ENCODE data around the gene RALGAPA1.
"Not testable (repeated sequence)": the region's sequence is repeated elsewhere in the genome, so short reads cannot be mapped to it uniquely, and the experiment has no call there.

Gene RALGAPA1

GRCh38 chr14:35621996-35622395 lies 187.1 kb downstream of the RALGAPA1 start:
- not testable (repeated sequence) for H3K27ac ChIP-seq (ENCODE audit: low read length); H3K9me3 ChIP-seq (ENCODE audit: control insufficient read depth in 2 of 2, low read length in 2 of 2); H3K27me3 ChIP-seq (ENCODE audit: control insufficient read depth in 1 of 2, insufficient read depth in 2 of 2, low read length in 2 of 2); H3K4me3 ChIP-seq (ENCODE audit: low read length in 2 of 2); H3K36me3 ChIP-seq (ENCODE audit: control insufficient read depth in 2 of 2, insufficient read depth in 2 of 2, low read length in 2 of 2); H3K4me1 ChIP-seq (ENCODE audit: control insufficient read depth, insufficient read depth, low read length); H3K9ac ChIP-seq (ENCODE audit: low read length in 2 of 2)

DNA sequence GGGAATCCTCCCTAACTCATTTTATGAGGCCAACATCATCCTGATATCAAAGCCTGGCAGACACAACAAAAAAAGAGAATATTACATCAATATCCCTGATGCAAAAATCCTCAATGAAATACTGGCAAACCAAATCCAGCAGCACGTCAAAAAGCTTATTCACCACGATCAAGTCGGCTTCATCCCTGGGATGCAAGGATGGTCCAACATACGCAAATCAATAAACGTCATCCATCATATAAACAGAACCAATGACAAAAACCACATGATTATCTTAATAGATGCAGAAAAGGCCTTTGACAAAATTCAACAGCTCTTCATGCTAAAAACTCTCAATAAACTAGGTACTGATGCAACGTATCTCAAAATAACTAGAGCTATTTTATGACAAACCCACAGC lies 189.1 kb downstream of the RALGAPA1 start:
- not testable (repeated sequence) for H3K9me3 ChIP-seq (ENCODE audit: control insufficient read depth in 2 of 2, low read length in 2 of 2); H3K27me3 ChIP-seq (ENCODE audit: control insufficient read depth in 1 of 2, insufficient read depth in 2 of 2, low read length in 2 of 2); H3K4me1 ChIP-seq (ENCODE audit: control insufficient read depth, insufficient read depth, low read length); H3K4me3 ChIP-seq (ENCODE audit: low read length in 2 of 2); H3K27ac ChIP-seq (ENCODE audit: low read length); H3K36me3 ChIP-seq (ENCODE audit: control insufficient read depth in 2 of 2, insufficient read depth in 2 of 2, low read length in 2 of 2); H3K9ac ChIP-seq (ENCODE audit: low read length in 2 of 2)

GRCh38 chr14:35619461-35619860 lies 189.6 kb downstream of the RALGAPA1 start:
- not testable (repeated sequence) for H3K9me3 ChIP-seq (ENCODE audit: control insufficient read depth in 2 of 2, low read length in 2 of 2); H3K9ac ChIP-seq (ENCODE audit: low read length in 2 of 2); H3K27ac ChIP-seq (ENCODE audit: low read length); H3K4me1 ChIP-seq (ENCODE audit: control insufficient read depth, insufficient read depth, low read length); H3K4me3 ChIP-seq (ENCODE audit: low read length in 2 of 2); H3K27me3 ChIP-seq (ENCODE audit: control insufficient read depth in 1 of 2, insufficient read depth in 2 of 2, low read length in 2 of 2); H3K36me3 ChIP-seq (ENCODE audit: control insufficient read depth in 2 of 2, insufficient read depth in 2 of 2, low read length in 2 of 2)

DNA sequence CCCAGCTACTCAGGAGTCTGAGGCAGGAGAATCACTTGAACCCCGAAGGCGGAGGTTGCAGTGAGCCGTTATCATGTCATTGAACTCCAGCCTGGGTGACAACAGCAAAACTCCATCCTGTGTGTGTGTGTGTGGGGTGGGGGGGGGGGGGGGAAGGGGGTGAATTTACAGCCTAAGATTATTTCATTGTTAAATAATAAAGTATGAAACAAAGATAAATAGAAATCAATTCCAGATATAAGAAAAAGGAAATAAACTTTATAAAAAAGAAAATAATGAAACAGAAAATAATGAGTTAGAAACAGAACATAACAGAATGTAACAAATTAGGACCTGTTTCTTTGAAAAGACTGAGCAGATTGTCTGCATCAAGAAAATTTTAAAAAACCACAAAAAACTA lies 191.6 kb downstream of the RALGAPA1 start:
- Histone ChIP-seq H3K27ac (ENCODE audit: low read length) (no peak overlapping the region), H3K4me3 (ENCODE audit: low read length in 2 of 2) (no peak overlapping the region), H3K9me3 (ENCODE audit: control insufficient read depth in 2 of 2, low read length in 2 of 2) (no peaks in the 10 kb centered on the region), H3K4me1 (ENCODE audit: control insufficient read depth, insufficient read depth, low read length) (no peaks in the 10 kb centered on the region), H3K9ac (ENCODE audit: low read length in 2 of 2) (no peak overlapping the region), H3K36me3 (ENCODE audit: control insufficient read depth in 2 of 2, insufficient read depth in 2 of 2, low read length in 2 of 2) (no peaks in the 10 kb centered on the region), H3K27me3 (ENCODE audit: control insufficient read depth in 1 of 2, insufficient read depth in 2 of 2, low read length in 2 of 2) (no peaks in the 10 kb centered on the region)

DNA sequence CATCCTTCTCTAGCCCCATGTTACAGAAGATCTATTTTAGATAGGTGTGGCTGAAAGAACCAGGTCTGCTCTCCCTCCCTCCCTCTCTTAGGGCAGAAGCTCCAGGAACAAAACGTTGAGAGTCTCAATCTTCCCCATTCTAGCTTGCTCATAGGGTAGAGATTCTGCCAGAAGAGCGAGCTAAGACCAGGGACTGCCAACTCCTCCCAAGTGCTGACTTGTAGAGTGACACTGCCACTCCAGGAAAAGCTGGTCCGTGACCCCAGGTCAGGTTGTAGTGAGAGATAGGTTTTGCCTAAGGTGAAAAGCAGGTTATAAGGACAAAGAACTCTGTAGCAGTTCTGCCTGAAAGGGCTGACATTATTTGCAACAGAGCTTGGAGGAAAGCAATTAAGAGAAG lies 201.7 kb downstream of the RALGAPA1 start:
- no peaks in the 10 kb centered on the region for H3K4me1 ChIP-seq (ENCODE audit: control insufficient read depth, insufficient read depth, low read length)
- peaks cover 8 to 19% of the 10 kb centered on the region in 2 donors for H3K36me3 ChIP-seq (ENCODE audit: control insufficient read depth in 2 of 2, insufficient read depth in 2 of 2, low read length in 2 of 2)
- H3K4me3 ChIP-seq (ENCODE audit: low read length in 2 of 2), result no peak overlapping the region
- H3K9ac ChIP-seq (ENCODE audit: low read length in 2 of 2), result no peak overlapping the region
- no peak overlapping the region for H3K27ac ChIP-seq (ENCODE audit: low read length)
- H3K27me3 ChIP-seq (ENCODE audit: control insufficient read depth in 1 of 2, insufficient read depth in 2 of 2, low read length in 2 of 2), result no peaks in the 10 kb centered on the region
- no peaks in the 10 kb centered on the region for H3K9me3 ChIP-seq (ENCODE audit: control insufficient read depth in 2 of 2, low read length in 2 of 2)

GRCh38 chr14:35600253-35600652 lies 208.8 kb downstream of the RALGAPA1 start:
- Histone ChIP-seq H3K9ac (ENCODE audit: low read length in 2 of 2) (no peak overlapping the region), H3K36me3 (ENCODE audit: control insufficient read depth in 2 of 2, insufficient read depth in 2 of 2, low read length in 2 of 2) (peaks cover 12 to 41% of the 10 kb centered on the region in 2 donors), H3K27ac (ENCODE audit: low read length) (no peak overlapping the region), H3K27me3 (ENCODE audit: control insufficient read depth in 1 of 2, insufficient read depth in 2 of 2, low read length in 2 of 2) (no peaks in the 10 kb centered on the region), H3K4me1 (ENCODE audit: control insufficient read depth, insufficient read depth, low read length) (no peaks in the 10 kb centered on the region), H3K4me3 (ENCODE audit: low read length in 2 of 2) (no peak overlapping the region), H3K9me3 (ENCODE audit: control insufficient read depth in 2 of 2, low read length in 2 of 2) (no peaks in the 10 kb centered on the region)

DNA sequence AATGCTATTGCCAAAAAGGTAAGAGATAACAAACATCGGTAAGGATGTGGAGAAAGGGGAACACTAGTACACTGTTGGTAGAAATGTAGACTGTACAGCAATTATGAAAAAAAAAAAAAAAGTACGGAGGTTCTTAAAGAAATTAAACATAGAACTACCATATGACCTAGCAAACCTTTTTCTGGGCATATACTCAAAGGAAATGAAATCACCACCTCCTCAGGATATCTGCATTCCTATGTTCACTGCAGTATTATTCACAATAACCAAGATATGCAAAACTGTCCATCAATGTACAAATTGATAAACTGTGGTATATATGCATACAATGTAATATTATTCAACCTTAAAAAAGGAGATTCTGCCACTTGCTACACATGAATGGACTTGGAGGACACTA lies 214.5 kb downstream of the RALGAPA1 start:
- Histone ChIP-seq H3K4me1 (ENCODE audit: control insufficient read depth, insufficient read depth, low read length) (no peaks in the 10 kb centered on the region), H3K9ac (ENCODE audit: low read length in 2 of 2) (no peak overlapping the region), H3K4me3 (ENCODE audit: low read length in 2 of 2) (no peak overlapping the region), H3K27ac (ENCODE audit: low read length) (no peak overlapping the region), H3K36me3 (ENCODE audit: control insufficient read depth in 2 of 2, insufficient read depth in 2 of 2, low read length in 2 of 2) (peaks cover 2 to 4% of the 10 kb centered on the region in 2 donors), H3K27me3 (ENCODE audit: control insufficient read depth in 1 of 2, insufficient read depth in 2 of 2, low read length in 2 of 2) (no peaks in the 10 kb centered on the region), H3K9me3 (ENCODE audit: control insufficient read depth in 2 of 2, low read length in 2 of 2) (no peaks in the 10 kb centered on the region)

DNA sequence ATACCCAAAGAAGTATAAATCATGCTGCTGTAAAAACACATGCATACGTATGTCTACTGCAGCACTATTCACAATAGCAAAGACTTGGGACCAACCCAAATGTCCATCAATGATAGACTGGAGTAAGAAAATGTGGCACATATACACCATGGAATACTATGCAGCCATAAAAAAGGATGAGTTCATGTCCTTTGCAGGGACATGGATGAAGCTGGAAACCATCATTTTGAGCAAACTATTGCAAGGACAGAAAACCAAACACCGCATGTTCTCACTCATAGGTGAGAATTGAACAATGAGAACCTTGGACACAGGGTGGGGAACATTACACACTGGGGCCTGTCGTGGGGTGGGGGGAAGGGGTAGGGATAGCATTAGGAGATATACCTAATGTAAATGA lies 221.7 kb downstream of the RALGAPA1 start:
- H3K4me3 ChIP-seq (ENCODE audit: low read length in 2 of 2); H3K27me3 ChIP-seq (ENCODE audit: control insufficient read depth in 1 of 2, insufficient read depth in 2 of 2, low read length in 2 of 2); H3K27ac ChIP-seq (ENCODE audit: low read length); H3K9ac ChIP-seq (ENCODE audit: low read length in 2 of 2); H3K9me3 ChIP-seq (ENCODE audit: control insufficient read depth in 2 of 2, low read length in 2 of 2); H3K36me3 ChIP-seq (ENCODE audit: control insufficient read depth in 2 of 2, insufficient read depth in 2 of 2, low read length in 2 of 2); H3K4me1 ChIP-seq (ENCODE audit: control insufficient read depth, insufficient read depth, low read length): not testable (repeated sequence)

DNA sequence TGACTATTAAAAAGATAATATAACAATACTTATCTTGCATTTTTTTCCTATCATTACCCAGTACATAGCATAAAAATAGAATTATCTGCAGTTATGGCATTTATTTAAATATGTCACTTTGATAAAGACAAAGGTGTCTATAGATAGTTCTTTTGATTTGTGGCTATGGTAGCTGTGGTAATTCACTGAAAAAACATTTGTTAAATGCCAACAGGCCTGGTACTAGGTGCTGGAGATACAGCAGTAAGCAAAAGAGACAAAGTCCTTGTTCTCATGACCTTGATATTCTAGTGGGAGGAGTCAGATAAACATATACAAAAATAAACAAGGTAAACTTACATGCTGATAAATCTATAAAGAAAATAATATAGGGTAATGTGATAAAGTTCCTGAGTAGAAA lies 230.5 kb downstream of the RALGAPA1 start:
- Histone ChIP-seq H3K36me3 (ENCODE audit: control insufficient read depth in 2 of 2, insufficient read depth in 2 of 2, low read length in 2 of 2) (peaks cover 0 to 4% of the 10 kb centered on the region in 2 donors), H3K4me1 (ENCODE audit: control insufficient read depth, insufficient read depth, low read length) (no peaks in the 10 kb centered on the region), H3K4me3 (ENCODE audit: low read length in 2 of 2) (no peak overlapping the region), H3K27me3 (ENCODE audit: control insufficient read depth in 1 of 2, insufficient read depth in 2 of 2, low read length in 2 of 2) (no peaks in the 10 kb centered on the region), H3K9me3 (ENCODE audit: control insufficient read depth in 2 of 2, low read length in 2 of 2) (no peaks in the 10 kb centered on the region), H3K27ac (ENCODE audit: low read length) (no peak overlapping the region), H3K9ac (ENCODE audit: low read length in 2 of 2) (no peak overlapping the region)

DNA sequence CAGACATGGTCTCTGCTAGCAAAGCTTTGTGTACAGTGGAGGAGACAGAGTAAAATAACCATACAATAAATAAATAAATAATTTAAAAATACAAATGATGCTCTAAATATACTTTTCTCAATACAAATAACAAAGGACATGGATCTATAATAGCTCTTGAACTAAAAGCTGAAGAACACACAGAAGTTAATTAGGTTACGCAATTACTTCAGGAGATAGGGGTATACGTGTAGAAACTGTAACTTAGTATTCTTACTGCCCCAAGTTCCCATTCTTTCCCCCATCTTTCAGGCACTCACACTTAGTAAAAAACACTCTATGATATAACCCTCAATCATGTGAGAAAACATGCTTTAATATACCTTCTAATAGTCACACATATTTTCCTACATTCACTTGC lies 231.0 kb downstream of the RALGAPA1 start:
- no peak overlapping the region for H3K9ac ChIP-seq (ENCODE audit: low read length in 2 of 2)
- H3K27me3 ChIP-seq (ENCODE audit: control insufficient read depth in 1 of 2, insufficient read depth in 2 of 2, low read length in 2 of 2), result no peaks in the 10 kb centered on the region
- no peak overlapping the region for H3K4me3 ChIP-seq (ENCODE audit: low read length in 2 of 2)
- no peak overlapping the region for H3K27ac ChIP-seq (ENCODE audit: low read length)
- peaks cover 0 to 4% of the 10 kb centered on the region in 2 donors for H3K36me3 ChIP-seq (ENCODE audit: control insufficient read depth in 2 of 2, insufficient read depth in 2 of 2, low read length in 2 of 2)
- no peaks in the 10 kb centered on the region for H3K9me3 ChIP-seq (ENCODE audit: control insufficient read depth in 2 of 2, low read length in 2 of 2)
- H3K4me1 ChIP-seq (ENCODE audit: control insufficient read depth, insufficient read depth, low read length), result no peaks in the 10 kb centered on the region

GRCh38 chr14:35576856-35577255 lies 232.2 kb downstream of the RALGAPA1 start:
- H3K27ac ChIP-seq (ENCODE audit: low read length), result no peak overlapping the region
- H3K9me3 ChIP-seq (ENCODE audit: control insufficient read depth in 2 of 2, low read length in 2 of 2), result no peaks in the 10 kb centered on the region

GRCh38 chr14:35576260-35576659 lies 232.8 kb downstream of the RALGAPA1 start:
- Histone ChIP-seq H3K9ac (ENCODE audit: low read length in 2 of 2) (no peak overlapping the region), H3K4me3 (ENCODE audit: low read length in 2 of 2) (no peak overlapping the region), H3K27ac (ENCODE audit: low read length) (no peak overlapping the region), H3K9me3 (ENCODE audit: control insufficient read depth in 2 of 2, low read length in 2 of 2) (no peaks in the 10 kb centered on the region), H3K27me3 (ENCODE audit: control insufficient read depth in 1 of 2, insufficient read depth in 2 of 2, low read length in 2 of 2) (no peaks in the 10 kb centered on the region), H3K36me3 (ENCODE audit: control insufficient read depth in 2 of 2, insufficient read depth in 2 of 2, low read length in 2 of 2) (no peaks in the 10 kb centered on the region), H3K4me1 (ENCODE audit: control insufficient read depth, insufficient read depth, low read length) (no peaks in the 10 kb centered on the region)

More at GRCh38 chr14:35576856-35577255, 232.2 kb downstream of the RALGAPA1 start:
- Histone ChIP-seq H3K36me3 (ENCODE audit: control insufficient read depth in 2 of 2, insufficient read depth in 2 of 2, low read length in 2 of 2) (no peaks in the 10 kb centered on the region), H3K4me3 (ENCODE audit: low read length in 2 of 2) (no peak overlapping the region), H3K9ac (ENCODE audit: low read length in 2 of 2) (no peak overlapping the region), H3K27me3 (ENCODE audit: control insufficient read depth in 1 of 2, insufficient read depth in 2 of 2, low read length in 2 of 2) (no peaks in the 10 kb centered on the region), H3K4me1 (ENCODE audit: control insufficient read depth, insufficient read depth, low read length) (no peaks in the 10 kb centered on the region)
